H9 (cell line): Measurements from ENCODE around the gene BICD2. TPM values are rescaled to one million over a fixed set of nuclear protein-coding genes. Genes with fewer than 3 reads are reported as not detected.

Experiments
- DNase-seq: peaks from one replicate; pipeline ENCODE4 v3.0.0-alpha.2; 2017
- H2AFZ ChIP-seq: one replicate; pipeline ENCODE4 v1.6.1; 2013; ENCODE audit warnings: mild to moderate bottlenecking, low read length, control low read depth, moderate library complexity
- H2AK5ac ChIP-seq: 2 replicates; pipeline ENCODE4 v1.6.1; 2013; ENCODE audit warnings: low read length, control low read depth, mixed read lengths; ENCODE audit not compliant: insufficient read length
- H2BK120ac ChIP-seq: one replicate; pipeline ENCODE4 v1.6.1; 2013; ENCODE audit warnings: low read depth, mild to moderate bottlenecking, low read length, control low read depth, inconsistent platforms; ENCODE audit not compliant: poor library complexity, severe bottlenecking
- H2BK12ac ChIP-seq: 2 replicates; pipeline ENCODE4 v1.6.1; 2013; ENCODE audit warnings: low read length, control low read depth, mixed read lengths, low read depth; ENCODE audit not compliant: insufficient read length
- H2BK15ac ChIP-seq: 2 replicates; pipeline ENCODE4 v1.6.1; 2013; ENCODE audit warnings: low read depth, low read length, control low read depth
- H2BK20ac ChIP-seq: one replicate; pipeline ENCODE4 v1.6.1; 2013; ENCODE audit warnings: low read depth, mild to moderate bottlenecking, low read length, control low read depth, inconsistent platforms; ENCODE audit not compliant: poor library complexity, severe bottlenecking
- H2BK5ac ChIP-seq: 2 replicates; pipeline ENCODE4 v1.6.1; 2013; ENCODE audit warnings: low read length, control low read depth, mixed read lengths; ENCODE audit not compliant: insufficient read length
- H3K14ac ChIP-seq: 2 replicates; pipeline ENCODE4 v1.6.1; 2013; ENCODE audit warnings: low read length, control low read depth; ENCODE audit not compliant: insufficient read depth
- H3K18ac ChIP-seq: 2 replicates; pipeline ENCODE4 v1.6.1; 2013; ENCODE audit warnings: low read depth, mild to moderate bottlenecking, mixed read lengths, low read length, control low read depth; ENCODE audit not compliant: insufficient read length
- H3K23ac ChIP-seq: 2 replicates; pipeline ENCODE4 v1.6.1; 2013; ENCODE audit warnings: low read length, control low read depth, mixed read lengths, low read depth; ENCODE audit not compliant: insufficient read length
- H3K23me2 ChIP-seq: 2 replicates; pipeline ENCODE4 v1.6.1; 2013; ENCODE audit warnings: low read depth, mild to moderate bottlenecking, mixed read lengths, low read length, control low read depth; ENCODE audit not compliant: insufficient read length, poor library complexity, severe bottlenecking
- H3K27ac ChIP-seq: 2 replicates; pipeline ENCODE4 v1.5.1; 2013; ENCODE audit warnings: low read length, control low read depth, mixed read lengths, low read depth; ENCODE audit not compliant: insufficient read length
- H3K27me3 ChIP-seq: 2 replicates; pipeline ENCODE4 v1.6.1; 2013; ENCODE audit warnings: low read length, control low read depth, inconsistent platforms; ENCODE audit not compliant: insufficient read depth
- H3K4ac ChIP-seq: 2 replicates; pipeline ENCODE4 v1.6.1; 2013; ENCODE audit warnings: low read depth, mild to moderate bottlenecking, control low read depth, inconsistent platforms, low read length, moderate library complexity
- H3K4me1 ChIP-seq: 2 replicates; pipeline ENCODE4 v1.6.1; 2013; ENCODE audit warnings: low read length, control low read depth, inconsistent platforms; ENCODE audit not compliant: insufficient read depth
- H3K4me2 ChIP-seq: 2 replicates; pipeline ENCODE4 v1.6.1; 2013; ENCODE audit warnings: low read length, control low read depth, mixed read lengths; ENCODE audit not compliant: insufficient read length, insufficient read depth
- H3K56ac ChIP-seq: 2 replicates; pipeline ENCODE4 v1.6.1; 2013; ENCODE audit warnings: low read depth, mild to moderate bottlenecking, mixed read lengths, low read length, control low read depth; ENCODE audit not compliant: insufficient read length
- H3K79me1 ChIP-seq: 2 replicates; pipeline ENCODE4 v1.6.1; 2013; ENCODE audit warnings: low read depth, mild to moderate bottlenecking, moderate library complexity, low read length, control low read depth, inconsistent platforms; ENCODE audit not compliant: insufficient read depth, poor library complexity, severe bottlenecking
- H3K79me2 ChIP-seq: 2 replicates; pipeline ENCODE4 v1.6.1; 2013; ENCODE audit warnings: low read length, control low read depth, inconsistent platforms; ENCODE audit not compliant: insufficient read depth
- H3K9ac ChIP-seq: 2 replicates; pipeline ENCODE4 v1.6.1; 2013; ENCODE audit warnings: low read length, control low read depth, mixed read lengths; ENCODE audit not compliant: insufficient read length; ENCODE audit errors: extremely low read depth
- H3K9me3 ChIP-seq: one replicate; pipeline ENCODE4 v1.6.1; 2013; ENCODE audit warnings: low read depth, low read length, inconsistent platforms; ENCODE audit not compliant: control insufficient read depth
- H3T11ph ChIP-seq: one replicate; pipeline ENCODE4 v1.6.1; 2013; ENCODE audit warnings: mild to moderate bottlenecking, low read length, control low read depth, inconsistent platforms
- H4K20me1 ChIP-seq: one replicate; pipeline ENCODE4 v1.6.1; 2013; ENCODE audit not compliant: control insufficient read depth, insufficient read length, insufficient read depth
- H4K5ac ChIP-seq: 2 replicates; pipeline ENCODE4 v1.6.1; 2013; ENCODE audit warnings: low read depth, mild to moderate bottlenecking, mixed read lengths, low read length, control low read depth; ENCODE audit not compliant: insufficient read length
- H4K8ac ChIP-seq: replicated peaks from 2 replicates; pipeline ENCODE4 v1.6.1; 2013; ENCODE audit warnings: low read length, control low read depth, mixed read lengths, low read depth; ENCODE audit not compliant: insufficient read length
- H4K91ac ChIP-seq: 2 replicates; pipeline ENCODE4 v1.6.1; 2013; ENCODE audit warnings: low read depth, mild to moderate bottlenecking, moderate library complexity, mixed read lengths, low read length, control low read depth; ENCODE audit not compliant: insufficient read length
- H3K27ac Mint-ChIP-seq, 3 experiments: 2 replicates in 2 of 3; 3 replicates in 1 of 3; pipeline ENCODE4 v1.8.0; 2020 to 2021; ENCODE audit warnings: mixed read lengths in 3 of 3, mild to moderate bottlenecking in 1 of 3, moderate library complexity in 1 of 3
- H3K27me3 Mint-ChIP-seq: 2 replicates; pipeline ENCODE4 v1.8.0; 2021; ENCODE audit warnings: low read depth, mild to moderate bottlenecking, moderate library complexity, mixed read lengths
- H3K36me3 Mint-ChIP-seq, 3 experiments: 2 replicates in 2 of 3; 3 replicates in 1 of 3; pipeline ENCODE4 v1.8.0; 2020 to 2021; ENCODE audit warnings: low read depth in 3 of 3, mixed read lengths in 3 of 3; ENCODE audit not compliant: insufficient read depth in 1 of 3
- H3K4me1 Mint-ChIP-seq, 2 experiments: 2 replicates each; pipeline ENCODE4 v1.8.0; 2020; ENCODE audit warnings: mixed read lengths in 2 of 2
- H3K4me3 Mint-ChIP-seq, 2 experiments: 2 replicates in 1 of 2; 3 replicates in 1 of 2; pipeline ENCODE4 v1.8.0; 2020 to 2021; ENCODE audit warnings: mild to moderate bottlenecking in 2 of 2, mixed read lengths in 2 of 2, moderate library complexity in 1 of 2
- H3K9me3 Mint-ChIP-seq, 2 experiments: 2 replicates in 1 of 2; 3 replicates in 1 of 2; pipeline ENCODE4 v1.8.0; 2020; ENCODE audit warnings: mild to moderate bottlenecking in 2 of 2, mixed read lengths in 2 of 2, moderate library complexity in 1 of 2
- WGBS: extraction: QIAGEN DNeasy Blood & Tissue Kit; methylation state at CpG from one replicate; pipeline ENCODE4 v1.1.7; 2013; ENCODE audit warnings: missing lambda C conversion rate, low lambda C conversion rate, mixed read lengths; ENCODE audit not compliant: insufficient read length; ENCODE audit errors: extremely low coverage; 5-methylcytosine and 5-hydroxymethylcytosine counted together
- total RNA-seq: library from RNA; stranded (reverse); gene quantifications from 2 replicates; pipeline ENCODE4 v1.2.1, GENCODE V29; 2021
- TF ChIP-seq, protein P1 (sequence below): fragments of 200-600 bp; sonication (generic); conservative IDR thresholded peaks from 3 replicates; pipeline ENCODE4 v1.8.0; 2021; ENCODE audit warnings: antibody characterized with exemption, mild to moderate bottlenecking

The BICD2 gene
- total RNA-seq, 1 experiment from 2014 or later, result 22.3 TPM

GRCh38 chr9:92711146-92711545 is 53.5 kb downstream of the BICD2 start:
- Histone ChIP-seq H3K23me2 (no peaks in the 10 kb centered on the region), H4K8ac (no peak overlapping the region), H3K4me2 (no peak overlapping the region), H3K18ac (no peak overlapping the region), H3K14ac (no peak overlapping the region), H3K4me1 (no peaks in the 10 kb centered on the region), H2AK5ac (no peak overlapping the region), H3K9me3 (no peaks in the 10 kb centered on the region), H2BK5ac (no peak overlapping the region), H3K79me1 (no peaks in the 10 kb centered on the region), H2BK15ac (no peak overlapping the region), H4K20me1 (no peaks in the 10 kb centered on the region), H3K27me3 (no peaks in the 10 kb centered on the region), H3K23ac (no peak overlapping the region), H2AFZ (no peak overlapping the region), H2BK20ac (no peak overlapping the region), H4K91ac (no peak overlapping the region), H3K79me2 (no peaks in the 10 kb centered on the region), H2BK12ac (no peak overlapping the region), H3T11ph (no peak overlapping the region), H3K9ac (no peak overlapping the region), H4K5ac (no peak overlapping the region), H3K27ac (no peak overlapping the region), H3K56ac (no peak overlapping the region), H2BK120ac (no peak overlapping the region), H3K4ac (no peak overlapping the region)
- no peaks in the 10 kb centered on the region for H3K9me3 Mint-ChIP-seq
- no CpG with 5 or more reads among the region's 2 CpGs for WGBS
- H3K27ac Mint-ChIP-seq, result no peak overlapping the region
- no peaks in the 10 kb centered on the region for H3K4me1 Mint-ChIP-seq
- peaks cover 17 to 49% (median 40%) of the 10 kb centered on the region in 3 experiments; a peak in 6 of 7 replicates for H3K36me3 Mint-ChIP-seq
- H3K4me3 Mint-ChIP-seq, result no peak overlapping the region
- no peaks in the 10 kb centered on the region for H3K27me3 Mint-ChIP-seq
- DNase-seq, result no peak
- TF ChIP-seq, protein P1, sequence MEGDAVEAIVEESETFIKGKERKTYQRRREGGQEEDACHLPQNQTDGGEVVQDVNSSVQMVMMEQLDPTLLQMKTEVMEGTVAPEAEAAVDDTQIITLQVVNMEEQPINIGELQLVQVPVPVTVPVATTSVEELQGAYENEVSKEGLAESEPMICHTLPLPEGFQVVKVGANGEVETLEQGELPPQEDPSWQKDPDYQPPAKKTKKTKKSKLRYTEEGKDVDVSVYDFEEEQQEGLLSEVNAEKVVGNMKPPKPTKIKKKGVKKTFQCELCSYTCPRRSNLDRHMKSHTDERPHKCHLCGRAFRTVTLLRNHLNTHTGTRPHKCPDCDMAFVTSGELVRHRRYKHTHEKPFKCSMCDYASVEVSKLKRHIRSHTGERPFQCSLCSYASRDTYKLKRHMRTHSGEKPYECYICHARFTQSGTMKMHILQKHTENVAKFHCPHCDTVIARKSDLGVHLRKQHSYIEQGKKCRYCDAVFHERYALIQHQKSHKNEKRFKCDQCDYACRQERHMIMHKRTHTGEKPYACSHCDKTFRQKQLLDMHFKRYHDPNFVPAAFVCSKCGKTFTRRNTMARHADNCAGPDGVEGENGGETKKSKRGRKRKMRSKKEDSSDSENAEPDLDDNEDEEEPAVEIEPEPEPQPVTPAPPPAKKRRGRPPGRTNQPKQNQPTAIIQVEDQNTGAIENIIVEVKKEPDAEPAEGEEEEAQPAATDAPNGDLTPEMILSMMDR, result no peak
